BJ (cell line): Measurements from ENCODE around the gene PLAAT3. TPM values are rescaled to one million over a fixed set of nuclear protein-coding genes. Genes with fewer than 3 reads are reported as not detected.

Experiments
- CTCF ChIA-PET: fragments of 350-600 bp; formaldehyde crosslinking; extraction: SDS; loops from one replicate; lab custom pipeline; 2021; ENCODE audit warnings: antibody characterized with exemption, inconsistent platforms; lab: Yijun Ruan, JAX
- POLR2A ChIA-PET: fragments of 300-600 bp; sonication (Branson Sonifier 250); formaldehyde crosslinking; extraction: SDS; loops from one replicate; lab custom pipeline; 2021; ENCODE audit warnings: antibody characterized with exemption; lab: Charles Lee
- DNase-seq: peaks from one replicate; pipeline ENCODE4 v3.0.0-alpha.2; 2011; ENCODE audit warnings: low read depth
- H3K27me3 ChIP-seq: 2 replicates; pipeline ENCODE4 v1.6.0; 2011; ENCODE audit warnings: low read length; ENCODE audit not compliant: control insufficient read depth, insufficient read depth
- H3K36me3 ChIP-seq: 2 replicates; pipeline ENCODE4 v1.5.1; 2011; ENCODE audit warnings: low read length; ENCODE audit not compliant: control insufficient read depth, insufficient read depth
- H3K4me3 ChIP-seq: 2 replicates; pipeline ENCODE4 v1.5.1; 2011; ENCODE audit warnings: low read depth, mild to moderate bottlenecking, control low read depth, low read length
- CTCF ChIP-seq: IDR thresholded peaks from 2 replicates; pipeline ENCODE4 v1.5.1; 2011; ENCODE audit warnings: low read depth, mild to moderate bottlenecking, control low read depth, inconsistent platforms, low read length, moderate library complexity; ENCODE audit not compliant: insufficient read depth
- polyA plus RNA-seq: library from polyadenylated mRNA; depleted of rRNA; stranded (reverse); fragments of >200 nt; gene quantifications from 2 replicates; pipeline ENCODE4 v1.2.3, GENCODE V29; 2011

PLAAT3 gene
- polyA plus RNA-seq, 1 experiment = 17.6 TPM

- Histone ChIP-seq H3K36me3 (no peaks in the 10 kb centered on the region), H3K27me3 (no peaks in the 10 kb centered on the region), H3K4me3 (no peak overlapping the region)
- TF ChIP-seq CTCF = no peak
- CTCF ChIA-PET = no interaction called here
- POLR2A ChIA-PET = no interaction called here
- DNase-seq = peak; percentile 25
These were observed 14.8 kb downstream of the PLAAT3 start for GRCh38 chr11:63599211-63600122.

- H3K36me3 ChIP-seq = no peaks in the 10 kb centered on the region
- no peak for TF ChIP-seq CTCF
- ChIA-PET POLR2A (no interaction called here), CTCF (no interaction called here)
- H3K4me3 ChIP-seq = no peak overlapping the region
- DNase-seq = no peak
- no peaks in the 10 kb centered on the region for H3K27me3 ChIP-seq
These were observed 15.7 kb downstream of the PLAAT3 start for GRCh38 chr11:63598556-63598955.

- no peaks in the 10 kb centered on the region for H3K36me3 ChIP-seq
- TF ChIP-seq CTCF = no peak
- no peaks in the 10 kb centered on the region for H3K27me3 ChIP-seq
- DNase-seq = no peak
- ChIA-PET POLR2A (no interaction called here), CTCF (no interaction called here)
- no peak overlapping the region for H3K4me3 ChIP-seq
These were observed 18.9 kb downstream of the PLAAT3 start for GRCh38 chr11:63595296-63595695.

GRCh38 chr11:63592975-63593395 lies 21.2 kb downstream of the PLAAT3 start:
- Histone ChIP-seq H3K36me3 (no peaks in the 10 kb centered on the region), H3K27me3 (no peaks in the 10 kb centered on the region), H3K4me3 (no peak overlapping the region)
- peak; percentile 71 for TF ChIP-seq CTCF
- DNase-seq = no peak
- ChIA-PET POLR2A (no interaction called here), CTCF (interaction anchor here (0.7 to 2.7 kb wide), 7 partner anchors 10 to 115 kb away, joined by 3 to 10 read pairs (median 3); no protein-coding TSS in a partner anchor)

- ChIA-PET CTCF (no interaction called here), POLR2A (no interaction called here)
- no peak for DNase-seq
- H3K27me3 ChIP-seq = no peaks in the 10 kb centered on the region
- no peak for TF ChIP-seq CTCF
- no peaks in the 10 kb centered on the region for H3K36me3 ChIP-seq
- no peak overlapping the region for H3K4me3 ChIP-seq
These were observed 24.0 kb downstream of the PLAAT3 start for GRCh38 chr11:63590024-63590788.
